Ishikawa (cell line): ENCODE measurements around the gene TMEM69.

Experiments
- CEBPB ChIP-seq: IDR thresholded peaks from 2 replicates; pipeline ENCODE4 v1.6.1; 2012
- CREB1 ChIP-seq: IDR thresholded peaks from 2 replicates; pipeline ENCODE4 v1.6.1; 2012; ENCODE audit warnings: low read depth
- EGR1 ChIP-seq: IDR thresholded peaks from 2 replicates; pipeline ENCODE4 v1.6.1; 2012
- EP300 ChIP-seq: IDR thresholded peaks from 2 replicates; pipeline ENCODE4 v1.6.1; 2012; ENCODE audit warnings: borderline replicate concordance
- FOXM1 ChIP-seq: IDR thresholded peaks from 2 replicates; pipeline ENCODE4 v1.6.1; 2012; ENCODE audit warnings: low read depth, borderline replicate concordance
- NFIC ChIP-seq: IDR thresholded peaks from 2 replicates; pipeline ENCODE4 v1.6.1; 2012
- RAD21 ChIP-seq: IDR thresholded peaks from 2 replicates; pipeline ENCODE4 v1.6.1; 2012; ENCODE audit warnings: low read depth
- REST ChIP-seq: IDR thresholded peaks from 2 replicates; pipeline ENCODE4 v1.6.1; 2012; ENCODE audit warnings: low read depth, mild to moderate bottlenecking
- TAF1 ChIP-seq: IDR thresholded peaks from 2 replicates; pipeline ENCODE4 v1.6.1; 2012; ENCODE audit warnings: low read depth, mild to moderate bottlenecking
- TCF12 ChIP-seq: IDR thresholded peaks from 2 replicates; pipeline ENCODE4 v1.6.1; 2012; ENCODE audit warnings: low read depth
- TEAD4 ChIP-seq: IDR thresholded peaks from 2 replicates; pipeline ENCODE4 v1.6.1; 2012
- YY1 ChIP-seq: IDR thresholded peaks from 2 replicates; pipeline ENCODE4 v1.6.1; 2012; ENCODE audit warnings: low read depth
- ZBTB7A ChIP-seq: IDR thresholded peaks from 2 replicates; pipeline ENCODE4 v1.6.1; 2012; ENCODE audit warnings: low read depth
- TF ChIP-seq, protein P1 (sequence below): IDR thresholded peaks from 2 replicates; pipeline ENCODE4 v1.6.1; 2012
- TF ChIP-seq, protein P2 (sequence below): IDR thresholded peaks from 2 replicates; pipeline ENCODE4 v1.6.1; 2012

The TMEM69 gene

GRCh38 chr1:45730780-45731319 lies 42.9 kb downstream of the TMEM69 start:
- no peak for TF ChIP-seq REST
- TF ChIP-seq CREB1: no peak
- no peak for TF ChIP-seq CEBPB
- TF ChIP-seq EP300: no peak
- no peak for TF ChIP-seq YY1
- TF ChIP-seq, protein P1, sequence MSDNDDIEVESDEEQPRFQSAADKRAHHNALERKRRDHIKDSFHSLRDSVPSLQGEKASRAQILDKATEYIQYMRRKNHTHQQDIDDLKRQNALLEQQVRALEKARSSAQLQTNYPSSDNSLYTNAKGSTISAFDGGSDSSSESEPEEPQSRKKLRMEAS: no peak; the same call in 1 of the 2 replicates
- TF ChIP-seq TEAD4: no peak
- TF ChIP-seq TAF1: no peak
- TF ChIP-seq FOXM1: no peak
- no peak for TF ChIP-seq NFIC
- no peak for TF ChIP-seq EGR1
- no peak for TF ChIP-seq RAD21
- TF ChIP-seq ZBTB7A: no peak
- TF ChIP-seq, protein P2, sequence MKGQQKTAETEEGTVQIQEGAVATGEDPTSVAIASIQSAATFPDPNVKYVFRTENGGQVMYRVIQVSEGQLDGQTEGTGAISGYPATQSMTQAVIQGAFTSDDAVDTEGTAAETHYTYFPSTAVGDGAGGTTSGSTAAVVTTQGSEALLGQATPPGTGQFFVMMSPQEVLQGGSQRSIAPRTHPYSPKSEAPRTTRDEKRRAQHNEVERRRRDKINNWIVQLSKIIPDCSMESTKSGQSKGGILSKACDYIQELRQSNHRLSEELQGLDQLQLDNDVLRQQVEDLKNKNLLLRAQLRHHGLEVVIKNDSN: no peak
- TF ChIP-seq TCF12: no peak

DNA sequence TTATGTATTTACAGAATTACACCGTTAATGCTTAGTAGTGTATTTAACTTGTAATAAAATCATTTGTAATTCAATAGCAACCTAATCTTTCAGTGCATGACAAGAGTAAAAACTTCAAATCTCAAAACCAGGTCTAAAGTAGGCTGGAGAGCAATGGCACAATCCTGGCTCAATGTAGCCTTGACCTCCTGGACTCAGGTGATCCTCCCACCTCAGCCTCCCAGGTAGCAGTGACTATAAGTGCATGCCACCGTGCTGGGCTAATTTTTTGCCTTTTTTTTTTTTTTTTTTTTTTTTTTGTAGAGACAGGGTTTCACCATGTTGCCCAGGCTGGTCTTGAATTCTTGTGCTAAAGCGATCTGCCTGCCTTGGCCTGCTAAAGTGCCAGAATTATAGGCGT lies 51.2 kb downstream of the TMEM69 start:
- TF ChIP-seq, protein P2: no peak
- TF ChIP-seq EP300 (no peak), TCF12 (no peak), TEAD4 (no peak), EGR1 (no peak)
